GM12875 (cell line): ENCODE measurements around the gene ADAM23.
"Not testable (repeated sequence)": the region's sequence is repeated elsewhere in the genome, so short reads cannot be mapped to it uniquely, and the experiment has no call there.

ENCODE experiments used
- H3K4me3 ChIP-seq: one replicate; pipeline ENCODE4 v1.5.1; 2011; ENCODE audit warnings: low read depth, low read length, control low read depth
- CTCF ChIP-seq: IDR thresholded peaks from 2 replicates; pipeline ENCODE4 v1.5.1; 2011; ENCODE audit warnings: low read depth, mild to moderate bottlenecking, control low read depth, inconsistent platforms, low read length, moderate library complexity, borderline replicate concordance; ENCODE audit not compliant: insufficient read depth

Gene ADAM23

GRCh38 chr2:206442833-206443734 lies at the start of gene ADAM23:
TSS of gene ADAM23 (plus strand) at chr2:206443532. CDS start at chr2:206443867, 335 bp downstream.
- H3K4me3 ChIP-seq, result peak within 1 kb of the TSS; percentile 81
- TF ChIP-seq CTCF, result peak; percentile 36; the same call in 1 of the 2 replicates

DNA sequence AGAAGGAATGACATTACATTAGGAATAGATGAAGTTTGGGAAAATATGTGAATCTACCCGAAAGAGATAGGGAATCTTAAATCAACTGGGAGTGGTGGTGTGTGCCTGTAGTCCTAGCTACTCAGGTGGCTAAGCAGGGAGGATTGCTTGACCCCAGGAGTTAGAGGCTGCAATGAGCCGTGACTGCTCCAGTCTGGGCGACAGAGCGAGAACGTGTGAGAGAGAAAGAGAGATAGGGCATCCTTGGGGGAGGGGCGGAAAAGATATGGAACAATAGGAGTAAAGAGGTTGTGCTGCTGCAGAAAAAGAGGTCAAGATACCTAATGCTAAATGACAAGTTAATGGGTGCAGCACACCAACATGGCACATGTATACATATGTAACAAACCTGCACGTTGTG lies 47.1 kb upstream of the ADAM23 start:
- TF ChIP-seq CTCF, result no peak

GRCh38 chr2:206402956-206403569 lies 40.3 kb upstream of the ADAM23 start:
- not testable (repeated sequence) for H3K4me3 ChIP-seq

More for the DNA sequence above, 47.1 kb upstream of the ADAM23 start:
- no peak overlapping the region for H3K4me3 ChIP-seq

DNA sequence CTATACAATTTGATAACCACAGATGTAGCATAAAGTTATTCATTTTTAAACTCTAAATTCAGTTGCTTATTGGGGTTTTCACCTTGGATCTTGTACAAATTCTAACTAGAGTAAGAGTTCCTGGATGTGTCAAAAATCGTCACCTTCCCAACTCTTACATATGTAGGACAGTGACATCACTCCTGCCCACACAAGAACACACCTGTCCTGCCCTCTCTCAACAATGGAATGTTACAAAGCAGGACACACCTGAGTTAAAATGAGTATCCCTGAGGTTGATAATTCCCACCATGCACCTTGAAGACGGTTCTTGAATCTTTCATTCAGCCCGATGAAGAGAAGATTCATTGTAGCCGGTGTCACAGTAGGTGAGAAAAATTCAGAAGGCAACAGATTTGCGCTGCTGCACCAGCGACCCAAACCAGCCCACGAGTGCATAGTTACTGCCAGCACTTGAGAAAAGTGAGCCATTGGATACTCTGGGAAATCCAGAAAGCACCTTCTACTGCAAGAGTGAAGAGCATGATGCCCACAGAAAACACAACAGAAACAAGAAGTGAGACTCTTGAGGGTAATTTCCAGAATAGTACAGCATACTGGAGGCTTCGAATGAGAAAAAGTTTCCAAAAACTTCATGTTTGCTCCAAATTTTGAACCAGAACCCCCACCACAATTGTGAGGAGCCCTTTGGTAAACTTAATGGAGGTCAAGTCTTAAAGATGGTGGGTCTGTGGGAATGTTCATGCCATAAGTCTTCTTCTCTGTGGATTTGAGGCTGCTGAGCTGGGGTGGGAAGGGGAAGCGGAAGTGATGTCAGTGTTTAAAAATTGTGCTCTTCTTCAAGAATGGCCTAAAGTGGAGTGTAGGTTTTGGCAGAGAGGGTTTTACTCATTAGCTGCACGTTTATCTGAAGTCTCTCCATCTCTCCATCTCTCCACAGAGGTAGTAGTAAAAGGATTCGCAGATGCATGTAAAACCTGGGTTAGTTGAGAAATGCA lies 34.7 kb upstream of the ADAM23 start:
- H3K4me3 ChIP-seq, result no peak overlapping the region
- no peak for TF ChIP-seq CTCF

- TF ChIP-seq CTCF, result no peak
- H3K4me3 ChIP-seq, result no peak overlapping the region
These were observed 32.6 kb upstream of the ADAM23 start for GRCh38 chr2:206410714-206411113.

DNA sequence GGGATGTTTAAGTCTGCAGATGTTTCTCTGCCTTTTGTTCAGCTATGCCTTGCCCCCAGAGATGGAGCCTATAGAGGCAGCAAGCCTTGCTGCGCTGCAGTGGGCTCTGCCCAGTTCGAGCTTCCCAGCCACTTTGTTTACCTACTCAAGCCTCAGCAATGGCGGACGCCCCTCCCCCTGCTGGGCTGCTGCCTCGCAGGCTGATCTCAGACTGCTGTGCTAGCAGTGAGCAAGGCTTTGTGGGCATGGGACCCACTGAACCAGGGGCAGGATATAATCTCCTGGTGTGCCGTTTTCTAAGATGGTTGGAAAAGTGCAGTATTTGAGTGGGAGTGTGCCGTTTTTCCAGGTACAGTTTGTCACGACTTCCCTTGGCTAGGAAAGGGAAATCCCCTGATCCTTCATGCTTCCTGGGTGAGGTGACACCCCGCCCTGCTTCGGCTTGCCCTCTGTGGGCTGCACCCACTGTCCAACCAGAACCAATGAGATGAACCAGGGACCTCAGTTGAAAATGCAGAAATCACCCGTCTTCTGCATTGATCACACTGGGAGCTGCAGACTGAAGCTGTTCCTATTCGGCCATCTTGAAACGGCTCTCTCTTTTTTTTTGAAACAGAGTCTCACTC lies 27.6 kb upstream of the ADAM23 start:
- no peak for TF ChIP-seq CTCF
- H3K4me3 ChIP-seq, result no peak overlapping the region
